DND-41 (cell line): ENCODE results near the gene IQSEC1.

Experiments used
- EZH2 ChIP-seq: IDR thresholded peaks from 3 replicates; pipeline ENCODE4 v1.6.1; 2012; ENCODE audit warnings: borderline replicate concordance, low read depth, mild to moderate bottlenecking, moderate library complexity, low read length, inconsistent platforms; ENCODE audit not compliant: severe bottlenecking
- TF ChIP-seq, protein P1 (sequence below): IDR thresholded peaks from 2 replicates; pipeline ENCODE4 v1.5.1; 2012; ENCODE audit warnings: borderline replicate concordance, low read length, moderate library complexity, mild to moderate bottlenecking; ENCODE audit not compliant: poor library complexity, severe bottlenecking; ENCODE audit errors: extremely low read depth

DNA sequence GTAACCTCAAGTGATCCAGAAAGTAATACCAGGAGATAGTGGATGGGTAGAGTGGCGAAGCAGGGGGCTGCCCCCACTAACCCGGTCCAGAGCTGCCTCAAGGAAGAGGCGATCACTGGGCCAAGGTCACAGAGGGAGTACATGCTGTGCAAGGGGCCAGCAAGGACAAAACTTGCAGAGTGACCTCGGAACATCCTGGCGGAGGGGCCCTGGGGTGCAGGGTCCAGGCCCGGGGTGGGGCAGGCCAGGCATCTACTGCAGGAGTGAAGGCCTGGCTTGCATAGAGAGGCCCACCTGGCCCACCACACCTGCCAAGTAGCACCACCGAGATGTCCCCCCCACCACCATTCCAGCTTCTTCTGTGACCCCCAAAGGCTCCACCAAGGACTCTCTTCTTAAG, 17.6 kb downstream of the IQSEC1 start:
- TF ChIP-seq, protein P1, sequence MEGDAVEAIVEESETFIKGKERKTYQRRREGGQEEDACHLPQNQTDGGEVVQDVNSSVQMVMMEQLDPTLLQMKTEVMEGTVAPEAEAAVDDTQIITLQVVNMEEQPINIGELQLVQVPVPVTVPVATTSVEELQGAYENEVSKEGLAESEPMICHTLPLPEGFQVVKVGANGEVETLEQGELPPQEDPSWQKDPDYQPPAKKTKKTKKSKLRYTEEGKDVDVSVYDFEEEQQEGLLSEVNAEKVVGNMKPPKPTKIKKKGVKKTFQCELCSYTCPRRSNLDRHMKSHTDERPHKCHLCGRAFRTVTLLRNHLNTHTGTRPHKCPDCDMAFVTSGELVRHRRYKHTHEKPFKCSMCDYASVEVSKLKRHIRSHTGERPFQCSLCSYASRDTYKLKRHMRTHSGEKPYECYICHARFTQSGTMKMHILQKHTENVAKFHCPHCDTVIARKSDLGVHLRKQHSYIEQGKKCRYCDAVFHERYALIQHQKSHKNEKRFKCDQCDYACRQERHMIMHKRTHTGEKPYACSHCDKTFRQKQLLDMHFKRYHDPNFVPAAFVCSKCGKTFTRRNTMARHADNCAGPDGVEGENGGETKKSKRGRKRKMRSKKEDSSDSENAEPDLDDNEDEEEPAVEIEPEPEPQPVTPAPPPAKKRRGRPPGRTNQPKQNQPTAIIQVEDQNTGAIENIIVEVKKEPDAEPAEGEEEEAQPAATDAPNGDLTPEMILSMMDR = no peak
- no peak for TF ChIP-seq EZH2
